Measurements from ENCODE around the gene PIAS4.
A peak's percentile ranks its signal among the peaks of the same experiment; 100 is the strongest.

PIAS4 gene

GRCh38 chr19:4077800-4078684 is 70.5 kb downstream of the PIAS4 start:
- no peak for TF ChIP-seq ZBTB20 (tag by site-specific recombination; IDR thresholded peaks at IDR 0.05)
- TF ChIP-seq GLIS2 (tag by site-specific recombination; IDR thresholded peaks at IDR 0.05), result 0 out of 2 replicates have a peak, but pooled peaks have one; percentile 8
- no peak overlapping the region for H3K27ac ChIP-seq (ENCODE audit: extremely low read depth, low read depth, low read length)
- ChIA-PET POLR2A (no interaction called here), CTCF (interaction anchor here (0.6 to 1.2 kb wide), 2 partner anchors 62 to 92 kb away, joined by 3 read pairs; no protein-coding TSS in a partner anchor)
- H3K9me3 ChIP-seq (ENCODE audit: control insufficient read depth, insufficient read depth, low read depth, low read length), result no peaks in the 10 kb centered on the region
- no peak overlapping the region for H3K4me3 ChIP-seq (ENCODE audit: low read depth, low read length)
- no peaks in the 10 kb centered on the region for H3K4me1 ChIP-seq (ENCODE audit: control insufficient read depth, insufficient read depth, low read length)
- H3K36me3 ChIP-seq (ENCODE audit: control insufficient read depth in 2 of 2, insufficient read depth in 1 of 2, low read length in 2 of 2), result no peaks in the 10 kb centered on the region

GRCh38 chr19:4080473-4080872 is 72.9 kb downstream of the PIAS4 start:
- CTCF ChIA-PET, result no interaction called here

GRCh38 chr19:4081441-4082129 is 74.0 kb downstream of the PIAS4 start:
- Histone ChIP-seq H3K27ac (ENCODE audit: extremely low read depth, low read depth, low read length) (no peak overlapping the region), H3K4me1 (ENCODE audit: control insufficient read depth, insufficient read depth, low read length) (no peaks in the 10 kb centered on the region), H3K4me3 (ENCODE audit: low read depth, low read length) (no peak overlapping the region), H3K36me3 (ENCODE audit: control insufficient read depth in 2 of 2, insufficient read depth in 1 of 2, low read length in 2 of 2) (no peaks in the 10 kb centered on the region), H3K9me3 (ENCODE audit: control insufficient read depth, insufficient read depth, low read depth, low read length) (no peaks in the 10 kb centered on the region)
- ChIA-PET CTCF (interaction anchor here (0.6 kb wide), 1 partner anchor 1931 kb away, joined by 4 read pairs; no protein-coding TSS in a partner anchor), POLR2A (interaction anchor here (1.4 to 1.7 kb wide), 2 partner anchors 12 to 16 kb away, joined by 3 to 7 read pairs; no protein-coding TSS in a partner anchor)
- no peak for TF ChIP-seq ZNF324 (tag by site-specific recombination; IDR thresholded peaks at IDR 0.05)
- TF ChIP-seq REPIN1 (tag by site-specific recombination; IDR thresholded peaks at IDR 0.05; ENCODE audit: low read depth), result no peak
- TF ChIP-seq ZFP37 (tag by site-specific recombination; IDR thresholded peaks at IDR 0.05), result no peak
- no peak for TF ChIP-seq ZNF37A (tag by site-specific recombination; IDR thresholded peaks at IDR 0.05)
- TF ChIP-seq ZNF423 (tag by site-specific recombination; IDR thresholded peaks at IDR 0.05), result no peak
- TF ChIP-seq HOXD13 (CRISPR knock-in tag; IDR thresholded peaks at IDR 0.05; ENCODE audit: borderline replicate concordance), result no peak
- TF ChIP-seq ZNF670 (tag by site-specific recombination; IDR thresholded peaks at IDR 0.05; ENCODE audit: low read depth), result no peak
- no peak for TF ChIP-seq ZNF624 (tag by site-specific recombination; IDR thresholded peaks at IDR 0.05)
- no peak for TF ChIP-seq ZNF248 (tag by site-specific recombination; IDR thresholded peaks at IDR 0.05)
- TF ChIP-seq ZNF404 (tag by site-specific recombination; IDR thresholded peaks at IDR 0.05), result no peak
- no peak for TF ChIP-seq ZBTB20 (tag by site-specific recombination; IDR thresholded peaks at IDR 0.05)
- TF ChIP-seq ZNF596 (tag by site-specific recombination; IDR thresholded peaks at IDR 0.05), result no peak
- TF ChIP-seq ZNF658 (tag by site-specific recombination; IDR thresholded peaks at IDR 0.05), result 0 out of 2 replicates have a peak, but pooled peaks have one; percentile 45
- TF ChIP-seq ZNF521 (tag by site-specific recombination; IDR thresholded peaks at IDR 0.05), result no peak
- no peak for TF ChIP-seq ZNF585B (tag by site-specific recombination; IDR thresholded peaks at IDR 0.05)
- TF ChIP-seq ZNF560 (tag by site-specific recombination; IDR thresholded peaks at IDR 0.05; ENCODE audit: borderline replicate concordance), result no peak
- TF ChIP-seq ZNF350 (tag by site-specific recombination; IDR thresholded peaks at IDR 0.05), result no peak
- no peak for TF ChIP-seq ZNF600 (tag by site-specific recombination; IDR thresholded peaks at IDR 0.05)
- no peak for TF ChIP-seq ZNF514 (tag by site-specific recombination; IDR thresholded peaks at IDR 0.05)
- no peak for TF ChIP-seq ZNF580 (tag by site-specific recombination; IDR thresholded peaks at IDR 0.05)
- TF ChIP-seq BCL11A (tag by site-specific recombination; IDR thresholded peaks at IDR 0.05; ENCODE audit: low read depth), result no peak
- no peak for TF ChIP-seq ZNF223 (tag by site-specific recombination; IDR thresholded peaks at IDR 0.05)
- TF ChIP-seq TCF7L2 (IDR thresholded peaks at IDR 0.05; ENCODE audit: borderline replicate concordance, low read depth, low read length), result no peak
- TF ChIP-seq GFI1B (tag by site-specific recombination; IDR thresholded peaks at IDR 0.05), result no peak
- no peak for TF ChIP-seq PRDM1 (tag by site-specific recombination; IDR thresholded peaks at IDR 0.05)
- no peak for TF ChIP-seq OSR2 (tag by site-specific recombination; IDR thresholded peaks at IDR 0.05)
- TF ChIP-seq ZNF837 (tag by site-specific recombination; IDR thresholded peaks at IDR 0.05), result no peak
- TF ChIP-seq ZNF558 (tag by site-specific recombination; IDR thresholded peaks at IDR 0.05), result no peak
- no peak for TF ChIP-seq ZNF692 (tag by site-specific recombination; IDR thresholded peaks at IDR 0.05)

More at GRCh38 chr19:4080473-4080872, 72.9 kb downstream of the PIAS4 start:
- no peaks in the 10 kb centered on the region for H3K4me1 ChIP-seq (ENCODE audit: control insufficient read depth, insufficient read depth, low read length)
- TF ChIP-seq ZNF324 (tag by site-specific recombination; IDR thresholded peaks at IDR 0.05) (no peak), ZNF529 (tag by site-specific recombination; IDR thresholded peaks at IDR 0.05; ENCODE audit: insufficient replicate concordance) (no peak), ZNF10 (tag by site-specific recombination; IDR thresholded peaks at IDR 0.05) (no peak), GLIS2 (tag by site-specific recombination; IDR thresholded peaks at IDR 0.05) (no peak)
- H3K27ac ChIP-seq (ENCODE audit: extremely low read depth, low read depth, low read length), result no peak overlapping the region
- no peaks in the 10 kb centered on the region for H3K36me3 ChIP-seq (ENCODE audit: control insufficient read depth in 2 of 2, insufficient read depth in 1 of 2, low read length in 2 of 2)
- no peak overlapping the region for H3K4me3 ChIP-seq (ENCODE audit: low read depth, low read length)
- POLR2A ChIA-PET, result no interaction called here
- H3K9me3 ChIP-seq (ENCODE audit: control insufficient read depth, insufficient read depth, low read depth, low read length), result no peaks in the 10 kb centered on the region

Measured in HEK293 (cell line).